Keratinocyte (primary cell): Measurements from ENCODE around the gene ERC1.

Source experiments
- EZH2 ChIP-seq: IDR thresholded peaks from one replicate; pipeline ENCODE4 v1.6.1; 2012; ENCODE audit warnings: inconsistent platforms, mild to moderate bottlenecking, low read length, moderate library complexity
- TF ChIP-seq, protein P1 (sequence below), 3 experiments: IDR thresholded peaks in 1 of 3; conservative IDR thresholded peaks in 1 of 3; optimal IDR thresholded peaks in 1 of 3; 2 replicates in 2 of 3; 3 replicates in 1 of 3; pipeline versions ENCODE3 to v1.5.1; 2011; ENCODE audit warnings: low read length in 3 of 3, mild to moderate bottlenecking in 3 of 3, moderate library complexity in 2 of 3, control low read depth in 1 of 3, inconsistent platforms in 1 of 3; ENCODE audit not compliant: insufficient read depth in 2 of 3; ENCODE audit errors: extremely low read depth in 1 of 3

DNA sequence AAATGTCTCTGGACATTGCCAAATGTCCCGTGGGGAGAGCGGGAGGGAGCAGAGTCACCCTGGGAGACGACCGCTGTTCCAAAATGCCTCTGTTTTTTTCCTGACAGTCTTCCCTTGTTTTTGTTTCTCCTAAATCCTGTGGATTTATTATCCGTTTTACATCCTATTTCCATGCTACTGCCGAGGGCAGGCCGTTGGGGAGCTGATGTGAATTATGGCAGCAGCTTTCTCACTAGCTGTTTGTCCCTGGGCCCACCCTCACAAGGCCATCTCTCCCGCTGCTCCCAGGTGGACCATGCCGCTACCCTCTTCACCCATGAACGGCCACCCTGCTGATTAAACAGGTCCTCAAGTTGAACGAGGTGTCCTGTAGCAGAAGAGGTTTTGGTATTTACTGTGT lies 548.1 kb downstream of the ERC1 start:
- TF ChIP-seq, protein P1, sequence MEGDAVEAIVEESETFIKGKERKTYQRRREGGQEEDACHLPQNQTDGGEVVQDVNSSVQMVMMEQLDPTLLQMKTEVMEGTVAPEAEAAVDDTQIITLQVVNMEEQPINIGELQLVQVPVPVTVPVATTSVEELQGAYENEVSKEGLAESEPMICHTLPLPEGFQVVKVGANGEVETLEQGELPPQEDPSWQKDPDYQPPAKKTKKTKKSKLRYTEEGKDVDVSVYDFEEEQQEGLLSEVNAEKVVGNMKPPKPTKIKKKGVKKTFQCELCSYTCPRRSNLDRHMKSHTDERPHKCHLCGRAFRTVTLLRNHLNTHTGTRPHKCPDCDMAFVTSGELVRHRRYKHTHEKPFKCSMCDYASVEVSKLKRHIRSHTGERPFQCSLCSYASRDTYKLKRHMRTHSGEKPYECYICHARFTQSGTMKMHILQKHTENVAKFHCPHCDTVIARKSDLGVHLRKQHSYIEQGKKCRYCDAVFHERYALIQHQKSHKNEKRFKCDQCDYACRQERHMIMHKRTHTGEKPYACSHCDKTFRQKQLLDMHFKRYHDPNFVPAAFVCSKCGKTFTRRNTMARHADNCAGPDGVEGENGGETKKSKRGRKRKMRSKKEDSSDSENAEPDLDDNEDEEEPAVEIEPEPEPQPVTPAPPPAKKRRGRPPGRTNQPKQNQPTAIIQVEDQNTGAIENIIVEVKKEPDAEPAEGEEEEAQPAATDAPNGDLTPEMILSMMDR (optimal IDR thresholded peaks at IDR 0.05 in 1 of 3, IDR thresholded peaks at IDR 0.05 in 1 of 3, conservative IDR thresholded peaks at IDR 0.05 in 1 of 3; ENCODE audit: extremely low read depth in 1 of 3, insufficient read depth in 2 of 3, low read length in 3 of 3) = no peak
- no peak for TF ChIP-seq EZH2
